GM12892 (cell line): ENCODE results near the gene JDP2.

ENCODE experiments used
- POLR2A ChIP-seq: IDR thresholded peaks from 2 replicates; pipeline ENCODE4 v1.6.1; 2011; ENCODE audit warnings: low read depth, low read length, control low read depth
- TAF1 ChIP-seq: IDR thresholded peaks from 2 replicates; pipeline ENCODE4 v1.6.1; 2011; ENCODE audit warnings: low read depth, mild to moderate bottlenecking, control low read depth, low read length, borderline replicate concordance

- TF ChIP-seq POLR2A (no peak), TAF1 (no peak)
Observed at GRCh38 chr14:75432411-75432810, 4.6 kb downstream of the JDP2 start.
